Spleen (tissue), 11 donors: ENCODE results near the gene CHD6. TPM values are rescaled to one million over a fixed set of nuclear protein-coding genes. Genes with fewer than 3 reads are reported as not detected.

Experiments used
- DNase-seq: peaks from one replicate; pipeline ENCODE4 v3.0.0-alpha.2; 2020
- H3K27ac ChIP-seq, 8 donors: fragments of 200-600 bp; sonication (generic) in 7 of 8; 1 replicate in 4 of 8; 2 replicates in 4 of 8; pipeline versions ENCODE4 v1.5.0 to v1.8.0; 2016 to 2021; ENCODE audit warnings: inconsistent platforms in 4 of 8, mild to moderate bottlenecking in 4 of 8, moderate library complexity in 1 of 8
- H3K27me3 ChIP-seq, 7 donors: fragments of 200-600 bp; sonication (generic) in 6 of 7; replicated peaks in 1 of 7; 1 replicate in 4 of 7; 2 replicates in 3 of 7; pipeline versions ENCODE4 v1.5.0 to v1.8.0; 2016 to 2021; ENCODE audit warnings: inconsistent platforms in 3 of 7, mild to moderate bottlenecking in 1 of 7
- H3K36me3 ChIP-seq, 6 donors: fragments of 200-600 bp; sonication (generic) in 5 of 6; 1 replicate in 4 of 6; 2 replicates in 2 of 6; pipeline versions ENCODE4 v1.5.0 to v1.8.0; 2016 to 2021; ENCODE audit warnings: inconsistent platforms in 2 of 6
- H3K4me1 ChIP-seq, 6 donors: fragments of 200-600 bp; sonication (generic) in 5 of 6; 1 replicate in 3 of 6; 2 replicates in 3 of 6; pipeline versions ENCODE4 v1.5.0 to v1.8.0; 2016 to 2021; ENCODE audit warnings: inconsistent platforms in 3 of 6
- H3K4me3 ChIP-seq, 8 donors: fragments of 200-600 bp; sonication (generic) in 7 of 8; 1 replicate in 4 of 8; 2 replicates in 4 of 8; pipeline versions ENCODE4 v1.5.0 to v1.8.0; 2016 to 2021; ENCODE audit warnings: inconsistent platforms in 4 of 8, mild to moderate bottlenecking in 4 of 8, moderate library complexity in 2 of 8
- H3K9me3 ChIP-seq, 8 donors: fragments of 200-600 bp; sonication (generic) in 7 of 8; 1 replicate in 4 of 8; 2 replicates in 4 of 8; pipeline versions ENCODE4 v1.5.0 to v1.8.0; 2016 to 2021; ENCODE audit warnings: inconsistent platforms in 4 of 8
- POLR2A ChIP-seq, 3 donors: fragments of 450-650 bp; IDR thresholded peaks; one replicate each; pipeline ENCODE4 v1.5.1; 2017; ENCODE audit warnings: antibody characterized with exemption in 3 of 3, mild to moderate bottlenecking in 1 of 3
- POLR2AphosphoS5 ChIP-seq, 3 donors: sonication (generic); formaldehyde crosslinking; IDR thresholded peaks; one replicate each; pipeline ENCODE4 v1.5.1; 2017; ENCODE audit warnings: antibody characterized with exemption in 3 of 3
- WGBS, 5 donors: extraction: QIAGEN DNeasy Blood & Tissue Kit in 3 of 5; methylation state at CpG; one replicate each; pipeline versions ENCODE4 v1.1.5 to v1.1.7; 2013 to 2018; 5-methylcytosine and 5-hydroxymethylcytosine counted together
- intact Hi-C: fragments of 100-400 bp; cut with DNase I; formaldehyde crosslinking; loops from one replicate; pipeline ENCODE4 v1.15.0; 2023; ENCODE audit warnings: low total_unique reads
- polyA plus RNA-seq, 3 donors: library from polyadenylated mRNA; stranded (reverse); fragments of 200-250 nt; gene quantifications; one replicate each; pipeline ENCODE4 v1.2.1, GENCODE V29; 2013
- total RNA-seq, 7 donors: library from RNA; depleted of rRNA in 3 of 7; stranded (reverse); fragments of >200 nt in 3 of 7; fragmentation: NEBNext Ultra II Directional in 4 of 7; extraction: Animal tissue kit (Norgen Biotek cat#: 25700) in 4 of 7; gene quantifications; one replicate each; pipeline versions ENCODE4 v1.1.0 to v1.2.1, GENCODE V29; 2016 to 2021
- TF ChIP-seq, protein P1 (sequence below), 11 experiments: fragments of 200-600 bp in 7 of 11; fragments of 450-650 bp in 4 of 11; sonication (generic) in 4 of 11; IDR thresholded peaks in 8 of 11; conservative IDR thresholded peaks in 3 of 11; 1 replicate in 7 of 11; 2 replicates in 4 of 11; pipeline versions ENCODE4 v1.4.0 to v1.8.0; 2016 to 2021; ENCODE audit warnings: antibody characterized with exemption in 11 of 11, inconsistent platforms in 4 of 11, mild to moderate bottlenecking in 1 of 11
- donor health status: healthy with polysubstance abuse.
- donor health status: DM: no; HTN: no; CAD: no; lungs with moderate emphysema.
- donor health status: DM: no; HTN: no; CAD: no.
- donor health status: Bipolar disorder and iron deficiency.
- donor health status: healthy.
- donor health status: DM: no; HTN: no; CAD: no.
- donor health status: DM: yes; HTN: yes; CAD: no.

The CHD6 gene
- total and polyA plus RNA-seq, 10 donors: 4.2 to 68.3 (median 47.8) TPM

DNA sequence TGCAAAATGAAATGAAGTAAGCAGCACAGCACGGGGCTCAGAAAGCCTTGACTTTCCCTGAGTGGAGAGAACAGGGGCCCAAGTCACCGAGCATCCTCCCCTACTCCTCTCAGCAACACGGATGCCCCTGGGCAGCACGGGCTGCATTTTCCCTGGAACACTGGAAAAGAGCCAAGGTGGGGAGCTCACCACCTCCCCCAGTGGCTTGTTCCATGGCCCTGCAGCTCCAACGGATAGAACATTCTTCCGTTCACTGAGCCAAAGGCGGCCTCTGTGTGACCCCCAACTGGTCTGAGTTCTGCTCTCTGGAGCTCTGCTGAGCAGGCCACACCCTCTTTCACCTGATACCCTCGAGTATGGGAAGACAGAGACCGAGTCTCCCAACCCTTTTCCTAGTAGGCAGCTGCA is 230.7 kb downstream of the CHD6 start:
- H3K4me1 ChIP-seq: peaks cover 0 to 3% (median 0%) of the 10 kb centered on the region in 6 donors
- peaks cover 0 to 7% (median 0%) of the 10 kb centered on the region in 7 donors for H3K27me3 ChIP-seq
- H3K36me3 ChIP-seq: no peaks in the 10 kb centered on the region
- TF ChIP-seq POLR2AphosphoS5 (IDR thresholded peaks at IDR 0.05) (no peak), POLR2A (IDR thresholded peaks at IDR 0.05) (no peak)
- TF ChIP-seq, protein P1, sequence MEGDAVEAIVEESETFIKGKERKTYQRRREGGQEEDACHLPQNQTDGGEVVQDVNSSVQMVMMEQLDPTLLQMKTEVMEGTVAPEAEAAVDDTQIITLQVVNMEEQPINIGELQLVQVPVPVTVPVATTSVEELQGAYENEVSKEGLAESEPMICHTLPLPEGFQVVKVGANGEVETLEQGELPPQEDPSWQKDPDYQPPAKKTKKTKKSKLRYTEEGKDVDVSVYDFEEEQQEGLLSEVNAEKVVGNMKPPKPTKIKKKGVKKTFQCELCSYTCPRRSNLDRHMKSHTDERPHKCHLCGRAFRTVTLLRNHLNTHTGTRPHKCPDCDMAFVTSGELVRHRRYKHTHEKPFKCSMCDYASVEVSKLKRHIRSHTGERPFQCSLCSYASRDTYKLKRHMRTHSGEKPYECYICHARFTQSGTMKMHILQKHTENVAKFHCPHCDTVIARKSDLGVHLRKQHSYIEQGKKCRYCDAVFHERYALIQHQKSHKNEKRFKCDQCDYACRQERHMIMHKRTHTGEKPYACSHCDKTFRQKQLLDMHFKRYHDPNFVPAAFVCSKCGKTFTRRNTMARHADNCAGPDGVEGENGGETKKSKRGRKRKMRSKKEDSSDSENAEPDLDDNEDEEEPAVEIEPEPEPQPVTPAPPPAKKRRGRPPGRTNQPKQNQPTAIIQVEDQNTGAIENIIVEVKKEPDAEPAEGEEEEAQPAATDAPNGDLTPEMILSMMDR (IDR thresholded peaks at IDR 0.05 in 8 of 11, conservative IDR thresholded peaks at IDR 0.05 in 3 of 11): no peak
- H3K9me3 ChIP-seq: no peaks in the 10 kb centered on the region
- 53 to 64% (median 55%) methylated on average over 6 to 9 of the region's 9 CpGs for WGBS, 5 donors
- intact Hi-C loops: no loop called here
- peak; percentile 24 for DNase-seq
- H3K27ac ChIP-seq: no peak overlapping the region
- H3K4me3 ChIP-seq: no peak overlapping the region

- H3K9me3 ChIP-seq: no peaks in the 10 kb centered on the region
- TF ChIP-seq POLR2A (IDR thresholded peaks at IDR 0.05) (no peak), POLR2AphosphoS5 (IDR thresholded peaks at IDR 0.05) (no peak)
- TF ChIP-seq, protein P1 (IDR thresholded peaks at IDR 0.05 in 8 of 11, conservative IDR thresholded peaks at IDR 0.05 in 3 of 11): no peak
- DNase-seq: peak; percentile 40
- no peak overlapping the region for H3K4me3 ChIP-seq
- H3K4me1 ChIP-seq: peaks cover 0 to 3% (median 0%) of the 10 kb centered on the region in 6 donors
- no peaks in the 10 kb centered on the region for H3K36me3 ChIP-seq
- intact Hi-C loops: no loop called here
- WGBS, 5 donors: 81 to 88% (median 84%) methylated on average over 14 of the region's 14 CpGs
- no peak overlapping the region for H3K27ac ChIP-seq
- H3K27me3 ChIP-seq: peaks cover 0 to 11% (median 0%) of the 10 kb centered on the region in 7 donors
These were observed 231.4 kb downstream of the CHD6 start for GRCh38 chr20:41386502-41387427.

DNA sequence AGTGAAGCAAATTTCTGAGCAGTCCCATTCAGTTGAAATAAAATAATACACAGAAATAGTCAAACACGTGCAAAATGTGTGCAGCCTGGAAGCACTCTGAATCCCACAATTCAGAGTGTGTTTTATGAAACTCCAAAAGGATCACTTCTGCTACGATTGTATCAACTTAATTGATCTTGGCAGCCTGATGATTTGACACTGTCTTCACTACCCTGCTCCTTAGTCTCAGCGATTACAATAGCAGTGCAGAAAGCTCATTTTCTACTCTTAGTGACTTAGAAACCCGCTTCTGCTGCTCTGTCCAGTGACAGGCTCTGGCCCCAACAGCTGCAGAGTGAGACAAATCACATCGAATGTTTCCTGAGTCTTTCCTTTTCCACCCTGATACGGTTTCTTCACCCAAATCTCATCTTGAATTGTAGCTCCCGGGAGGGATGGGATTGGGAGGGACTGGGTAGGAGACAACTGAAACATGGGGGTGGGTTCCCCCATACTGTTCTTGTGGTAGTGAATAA is 235.3 kb downstream of the CHD6 start:
- DNase-seq: peak; percentile 20
- Histone ChIP-seq H3K27ac (no peak overlapping the region), H3K4me3 (no peak overlapping the region), H3K9me3 (no peaks in the 10 kb centered on the region), H3K36me3 (no peaks in the 10 kb centered on the region), H3K4me1 (peaks cover 0 to 3% (median 0%) of the 10 kb centered on the region in 6 donors), H3K27me3 (peaks cover 0 to 35% (median 0%) of the 10 kb centered on the region in 7 donors)
- WGBS, 5 donors: 68 to 85% (median 72%) methylated on average over 7 of the region's 7 CpGs
- TF ChIP-seq, protein P1 (IDR thresholded peaks at IDR 0.05 in 8 of 11, conservative IDR thresholded peaks at IDR 0.05 in 3 of 11): no peak
- TF ChIP-seq POLR2AphosphoS5 (IDR thresholded peaks at IDR 0.05) (no peak), POLR2A (IDR thresholded peaks at IDR 0.05) (no peak)
- intact Hi-C loops: no loop called here
